Forelimb muscle (tissue), 1 donor: ENCODE results near the gene AUP1. TPM values are rescaled to one million over a fixed set of nuclear protein-coding genes. Genes with fewer than 3 reads are reported as not detected.

Experiments used
- DNase-seq: peaks from one replicate; pipeline ENCODE4 v3.0.0-alpha.2; 2013; ENCODE audit warnings: low read depth
- polyA plus RNA-seq: library from polyadenylated mRNA; unstranded; fragments of 120-200 nt; gene quantifications from one replicate; pipeline ENCODE4 v1.2.1, GENCODE V29; 2013; ENCODE audit not compliant: insufficient read length

The AUP1 gene
- polyA plus RNA-seq, 1 donor = 60.5 TPM

DNA sequence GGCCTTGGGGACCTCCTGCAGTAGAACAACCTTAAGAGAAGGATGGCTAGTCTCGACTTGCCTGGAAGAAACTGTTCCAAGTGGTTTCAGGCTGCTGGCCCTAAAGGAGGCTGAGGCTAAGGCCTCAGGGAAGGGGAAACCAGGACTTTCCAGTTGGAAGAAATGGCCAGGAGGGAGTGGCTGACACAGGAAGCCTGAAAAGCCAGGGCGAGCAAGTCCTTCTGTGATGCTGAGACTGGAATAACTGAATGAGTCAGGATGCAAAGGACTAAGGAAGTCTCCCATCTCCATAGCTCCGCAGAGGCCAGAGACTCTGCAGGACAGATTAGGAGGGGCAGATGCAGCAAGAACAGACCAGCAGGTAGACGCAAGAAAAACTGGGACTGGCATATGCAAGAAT, 7.6 kb upstream of the AUP1 start:
- DNase-seq = no peak

GRCh38 chr2:74536166-74536950, 6.9 kb upstream of the AUP1 start:
- no peak for DNase-seq

- DNase-seq = no peak
Observed at GRCh38 chr2:74535440-74535965, 6.0 kb upstream of the AUP1 start.

DNA sequence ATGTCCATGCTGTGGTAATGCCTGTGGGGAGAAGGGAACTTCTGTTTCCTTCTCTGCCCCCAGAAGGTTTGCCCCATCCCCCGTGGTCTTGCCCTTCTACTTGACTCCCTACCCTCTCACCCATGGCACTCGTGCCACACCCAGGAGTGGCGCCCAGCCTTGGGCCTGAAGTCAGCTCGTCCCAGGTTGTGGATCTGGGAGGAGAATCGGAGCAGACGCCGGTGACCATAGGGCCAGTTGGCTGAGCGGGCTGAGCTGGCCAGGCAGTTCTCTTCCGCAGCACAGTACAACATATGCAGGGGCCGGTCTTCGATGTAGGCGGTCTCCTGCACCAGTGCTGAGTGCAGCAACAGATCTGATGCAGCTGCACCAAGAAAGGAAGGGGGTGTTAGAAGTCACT, 4.9 kb upstream of the AUP1 start:
- no peak for DNase-seq

DNA sequence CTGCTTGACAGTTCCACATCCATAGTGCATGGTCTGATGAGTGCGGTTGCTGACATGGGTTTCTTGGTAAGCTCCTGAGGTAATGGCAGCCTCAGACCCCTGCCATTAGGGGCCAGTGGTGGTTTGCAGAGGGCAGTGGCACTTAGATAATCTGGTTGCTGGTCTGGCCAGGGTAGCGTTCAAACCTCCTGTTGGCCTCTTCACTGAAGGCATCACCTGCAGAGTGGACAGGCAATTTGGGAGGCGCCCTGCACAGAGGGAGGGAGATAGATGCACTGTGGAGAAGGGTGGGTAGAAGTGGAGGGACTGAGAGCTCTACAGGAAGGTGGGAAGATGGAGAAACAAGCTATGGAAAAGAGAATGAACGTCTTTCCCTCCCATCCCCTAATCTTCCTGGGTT, 4.0 kb upstream of the AUP1 start:
- no peak for DNase-seq

DNA sequence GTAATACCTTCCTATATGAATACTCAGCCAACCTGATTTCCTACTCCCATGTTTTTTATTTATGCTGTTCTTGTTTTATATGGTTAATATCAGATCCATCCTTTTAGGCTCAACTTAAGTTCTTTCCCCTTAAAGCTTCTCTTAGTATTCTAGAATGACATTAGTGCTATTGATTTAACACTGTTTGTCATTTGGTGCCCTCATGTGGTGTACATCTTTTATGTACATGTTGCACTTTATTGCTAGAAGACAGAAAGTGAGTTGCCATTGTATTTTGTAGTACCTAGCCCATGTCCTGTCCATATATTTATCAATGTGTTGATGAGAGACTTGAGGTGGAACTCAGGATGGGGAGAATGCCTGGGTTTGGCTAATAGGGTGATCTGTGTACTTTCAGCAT, 2.7 kb upstream of the AUP1 start:
- no peak for DNase-seq

DNA sequence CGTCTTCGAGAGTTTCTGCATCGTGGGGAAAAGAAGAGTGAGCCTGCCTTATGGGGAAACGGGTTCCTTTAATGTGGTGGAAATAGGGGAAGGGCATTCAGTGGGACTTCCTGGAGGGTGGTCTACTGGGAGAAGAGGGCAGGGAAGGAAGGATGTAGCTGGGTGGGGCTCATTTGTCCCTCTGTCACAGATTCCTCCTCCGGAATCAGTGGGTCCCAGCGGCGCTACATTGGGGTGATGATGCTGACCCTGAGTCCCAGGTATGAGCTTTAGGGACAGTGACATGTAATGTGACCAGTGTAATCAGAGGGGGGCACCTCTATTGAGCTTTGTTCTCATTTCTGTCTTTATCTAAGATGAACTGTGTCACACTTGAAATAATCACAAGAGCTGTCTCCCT, 2.2 kb upstream of the AUP1 start:
- DNase-seq = no peak

- DNase-seq = no peak
Observed at GRCh38 chr2:74530239-74531187, 1.0 kb upstream of the AUP1 start.

DNA sequence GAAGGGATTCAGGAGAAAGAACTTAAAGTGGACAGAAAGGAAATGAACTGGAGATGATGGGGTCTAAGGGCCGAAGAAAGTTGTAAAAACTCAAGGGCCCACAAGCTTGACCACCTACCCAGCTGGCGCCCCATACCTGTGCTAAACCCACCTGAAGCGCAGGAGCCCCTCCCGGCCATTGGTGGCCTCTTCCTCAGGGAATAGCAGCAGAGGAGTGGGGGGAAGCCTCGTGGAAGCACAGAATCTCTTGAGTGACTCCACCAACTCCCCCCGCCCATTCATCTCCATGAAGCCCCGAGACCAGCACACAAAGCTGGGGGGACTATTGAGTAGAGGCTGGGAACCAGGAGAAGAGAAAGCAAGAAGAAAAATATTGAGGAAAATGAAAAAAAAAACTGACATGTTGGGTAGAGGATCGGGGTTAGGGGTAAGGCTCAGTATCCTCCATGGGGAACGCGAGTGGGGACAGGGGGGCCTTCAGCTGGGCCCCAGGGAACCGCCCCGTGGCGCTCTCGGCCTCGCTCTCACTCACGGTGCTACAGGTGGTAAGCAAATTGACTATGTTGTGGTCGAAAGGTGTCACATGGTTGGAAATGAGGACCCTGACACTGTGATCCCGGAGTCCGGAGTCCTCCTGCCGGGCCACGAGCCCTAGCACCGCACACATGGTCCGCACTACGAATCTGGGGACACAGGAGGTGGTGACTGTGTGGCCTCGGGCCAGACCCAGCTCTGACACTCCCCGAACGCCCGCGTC, 728 bp downstream of the AUP1 start:
- DNase-seq = no peak

- DNase-seq = no peak
Observed at GRCh38 chr2:74527741-74528140, 1.8 kb downstream of the AUP1 start.

DNA sequence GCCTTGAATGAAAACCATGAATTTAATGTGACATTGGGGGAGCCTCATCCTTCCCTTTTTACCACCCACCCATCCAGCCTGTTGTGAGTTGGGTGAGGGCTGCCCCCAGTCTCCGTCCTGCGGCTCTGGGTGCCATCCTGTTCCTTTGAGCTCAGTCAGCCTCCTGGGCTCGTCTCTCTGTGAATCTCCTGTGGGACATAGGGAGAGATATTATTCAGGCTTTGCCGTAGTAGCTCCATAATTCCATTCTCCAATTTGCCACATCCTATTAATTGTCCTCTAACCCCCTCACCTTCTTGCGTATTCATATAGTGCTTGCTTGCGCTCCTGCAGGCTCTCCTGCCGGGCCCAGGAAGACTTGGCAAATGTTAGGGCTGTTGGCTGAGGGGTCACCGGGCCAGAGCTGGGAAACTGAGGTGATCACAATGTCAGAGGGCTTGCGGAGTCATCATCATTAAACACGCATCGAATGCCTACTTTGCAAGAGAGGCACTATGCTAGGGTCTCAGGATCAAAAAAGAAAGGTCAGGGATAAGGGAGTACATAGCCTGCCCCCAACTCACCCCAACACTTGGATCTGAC, 2.8 kb downstream of the AUP1 start:
- DNase-seq = no peak

- no peak for DNase-seq
Observed at GRCh38 chr2:74525717-74526648, 3.5 kb downstream of the AUP1 start, which contains the start of gene DQX1. Gene DQX1, minus strand, starts transcription at chr2:74526231. Its CDS starts 502 bp downstream, at chr2:74525729.

DNA sequence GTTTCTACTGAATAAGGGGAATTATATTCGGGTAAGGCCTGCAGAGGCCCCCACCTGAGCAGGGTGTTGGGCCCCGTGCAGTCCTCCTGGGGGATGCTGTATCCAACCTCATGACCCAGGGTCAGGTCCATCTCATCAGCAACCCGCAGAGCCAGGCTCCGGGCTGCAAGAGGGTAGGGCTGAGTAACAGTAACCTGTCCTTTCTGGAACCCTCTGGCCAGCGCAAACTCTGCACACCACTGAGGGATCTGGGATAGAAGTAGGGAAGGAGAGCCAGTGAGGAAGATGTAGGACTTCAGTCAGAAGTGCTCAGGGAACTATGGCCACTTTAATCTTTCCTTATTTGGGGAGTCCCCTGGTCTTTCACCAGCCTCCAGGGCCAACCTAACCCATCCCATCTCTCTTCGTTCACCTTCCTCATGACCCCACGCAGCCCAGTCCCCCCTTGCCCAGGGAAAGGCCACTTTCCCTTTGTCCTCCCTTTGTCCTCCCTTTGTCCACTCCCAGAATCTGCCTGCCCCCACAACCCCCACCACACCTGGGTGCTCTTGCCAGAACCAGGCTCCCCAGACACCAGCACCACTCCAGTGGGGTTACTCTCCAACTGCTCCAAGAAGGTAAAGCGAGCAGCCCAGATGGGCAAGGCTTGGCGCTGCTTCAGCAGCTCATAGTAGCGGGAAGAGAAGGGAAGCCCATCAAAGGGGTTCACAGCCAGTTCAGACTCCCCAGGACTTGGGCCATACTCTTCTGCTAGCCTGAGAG, 4.4 kb downstream of the AUP1 start:
- no peak for DNase-seq

DNA sequence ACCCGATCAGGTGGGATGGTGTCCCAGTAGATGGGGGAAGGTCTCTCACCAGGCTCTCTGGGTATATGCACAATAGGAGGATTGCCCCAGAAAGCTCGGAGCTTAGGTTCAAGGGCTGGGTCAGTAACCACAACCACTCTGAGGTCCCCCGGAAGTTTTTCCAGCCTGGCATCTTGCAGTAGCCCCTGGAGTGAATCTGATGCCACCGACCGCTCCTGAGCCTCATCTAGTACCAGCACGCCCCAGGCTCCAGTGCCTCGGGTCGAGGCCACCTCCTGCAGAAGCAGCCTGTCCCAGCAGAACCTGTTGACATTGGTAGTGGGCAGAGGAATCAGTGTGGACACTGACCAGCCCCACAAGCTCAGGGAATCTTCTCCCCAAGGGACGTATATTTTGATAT, 5.5 kb downstream of the AUP1 start:
- no peak for DNase-seq

- no peak for DNase-seq
Observed at GRCh38 chr2:74522516-74522915, 7.0 kb downstream of the AUP1 start.

GRCh38 chr2:74516650-74517049, 12.9 kb downstream of the AUP1 start:
- DNase-seq = no peak

DNA sequence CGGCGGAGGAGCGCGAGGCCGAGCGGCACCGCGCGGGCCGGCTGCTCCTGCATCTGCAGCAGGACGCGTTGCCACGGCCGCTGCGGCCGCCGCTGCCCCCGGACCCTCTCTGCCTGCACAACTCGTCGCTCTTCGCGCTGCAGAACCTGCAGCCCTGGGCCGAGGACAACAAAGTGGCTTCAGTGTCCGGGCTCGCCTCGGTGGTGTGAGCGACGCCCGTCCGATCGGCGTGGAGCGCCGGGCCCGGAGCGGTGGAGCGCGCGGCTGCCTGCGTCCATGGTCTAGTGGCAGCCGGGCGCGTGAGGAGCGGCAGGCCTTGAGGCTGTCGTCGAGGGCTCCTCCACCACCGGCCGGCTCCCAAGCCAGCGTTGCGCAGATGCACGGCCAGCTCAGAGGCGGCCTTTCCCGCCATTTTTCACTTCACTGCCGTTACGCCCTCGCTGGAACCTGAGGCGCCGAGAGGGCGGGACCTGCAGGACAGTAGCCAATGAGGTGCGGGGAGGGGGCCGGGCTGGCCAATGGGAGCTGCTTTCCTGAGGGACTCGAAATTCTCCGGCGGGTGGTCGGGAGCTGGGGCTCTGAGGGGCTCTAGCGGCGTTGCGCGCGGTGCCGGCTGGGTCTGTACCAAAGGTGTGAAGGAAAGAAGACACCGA, 13.4 kb downstream of the AUP1 start:
- DNase-seq = no peak

GRCh38 chr2:74515271-74515980, 14.1 kb downstream of the AUP1 start:
- DNase-seq = no peak
